ENCODE results near the gene CCDC69. TPM values are rescaled to one million over a fixed set of nuclear protein-coding genes. Genes with fewer than 3 reads are reported as not detected.
A peak's percentile ranks its signal among the peaks of the same experiment; 100 is the strongest.

CCDC69 gene
- total RNA-seq, 2 experiments from 2014 or later = 68.0 to 68.9 TPM

DNA sequence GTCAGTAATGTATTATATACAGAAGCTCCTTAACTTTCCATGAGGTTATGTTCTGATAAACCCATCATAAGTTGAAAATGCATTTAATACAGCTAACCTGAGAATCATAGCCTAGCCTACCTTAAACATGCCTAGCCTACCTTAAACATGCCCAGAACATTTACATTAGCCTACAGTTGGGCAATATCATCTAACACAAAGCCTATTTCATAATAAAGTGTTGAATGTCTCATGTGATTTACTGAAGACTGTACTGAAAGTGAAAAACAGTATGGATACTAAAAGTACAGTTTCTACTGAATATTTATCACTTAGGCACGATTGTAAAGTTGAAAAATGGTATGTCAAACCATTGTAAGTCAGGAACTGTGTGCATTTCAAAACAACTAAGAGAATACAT is 30.7 kb upstream of the CCDC69 start:
- H3K4me3 ChIP-seq (ENCODE audit: low read length) = no peak overlapping the region

DNA sequence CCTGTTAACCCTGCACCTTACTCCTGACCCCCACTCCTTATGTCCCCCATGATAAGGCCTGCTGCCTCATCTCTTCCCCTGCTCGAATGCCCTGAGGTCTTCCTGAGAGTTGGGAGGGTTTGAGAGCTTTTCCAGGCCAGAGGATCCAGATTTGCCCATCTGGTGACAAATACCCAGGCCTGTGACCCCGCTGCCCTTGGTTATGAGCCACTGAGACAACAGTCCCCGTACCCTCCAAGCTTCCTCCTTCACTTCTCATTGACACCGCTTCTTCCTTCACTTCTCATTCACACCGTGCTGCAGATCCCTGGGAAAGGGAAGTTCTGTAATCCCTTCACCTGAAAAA is 29.7 kb upstream of the CCDC69 start:
- Histone ChIP-seq H3K36me3 (ENCODE audit: insufficient read depth, low read length) (no peaks in the 10 kb centered on the region), H3K4me1 (ENCODE audit: insufficient read depth, low read length) (peaks cover 42% of the 10 kb centered on the region), H3K9me3 (ENCODE audit: control insufficient read depth in 1 of 2, insufficient read depth in 1 of 2, low read length in 2 of 2) (no peaks in the 10 kb centered on the region), H3K27ac (ENCODE audit: low read depth in 1 of 2, low read length in 2 of 2) (peak overlapping the region in 1 of 2 donors; percentile 17), H3K27me3 (ENCODE audit: control insufficient read depth in 1 of 2, insufficient read depth in 2 of 2, low read length in 2 of 2) (no peaks in the 10 kb centered on the region), H3K4me3 (ENCODE audit: low read length) (peak overlapping the region; percentile 87)
- Mint-ChIP-seq H3K4me1 (ENCODE audit: low read depth) (peaks cover 61% of the 10 kb centered on the region), H3K4me3 (peak overlapping the region; percentile 88), H3K36me3 (ENCODE audit: low read depth) (no peaks in the 10 kb centered on the region), H3K27ac (peak overlapping the region; percentile 92), H3K27me3 (no peaks in the 10 kb centered on the region), H3K9me3 (no peaks in the 10 kb centered on the region)
- TF ChIP-seq, protein P1, sequence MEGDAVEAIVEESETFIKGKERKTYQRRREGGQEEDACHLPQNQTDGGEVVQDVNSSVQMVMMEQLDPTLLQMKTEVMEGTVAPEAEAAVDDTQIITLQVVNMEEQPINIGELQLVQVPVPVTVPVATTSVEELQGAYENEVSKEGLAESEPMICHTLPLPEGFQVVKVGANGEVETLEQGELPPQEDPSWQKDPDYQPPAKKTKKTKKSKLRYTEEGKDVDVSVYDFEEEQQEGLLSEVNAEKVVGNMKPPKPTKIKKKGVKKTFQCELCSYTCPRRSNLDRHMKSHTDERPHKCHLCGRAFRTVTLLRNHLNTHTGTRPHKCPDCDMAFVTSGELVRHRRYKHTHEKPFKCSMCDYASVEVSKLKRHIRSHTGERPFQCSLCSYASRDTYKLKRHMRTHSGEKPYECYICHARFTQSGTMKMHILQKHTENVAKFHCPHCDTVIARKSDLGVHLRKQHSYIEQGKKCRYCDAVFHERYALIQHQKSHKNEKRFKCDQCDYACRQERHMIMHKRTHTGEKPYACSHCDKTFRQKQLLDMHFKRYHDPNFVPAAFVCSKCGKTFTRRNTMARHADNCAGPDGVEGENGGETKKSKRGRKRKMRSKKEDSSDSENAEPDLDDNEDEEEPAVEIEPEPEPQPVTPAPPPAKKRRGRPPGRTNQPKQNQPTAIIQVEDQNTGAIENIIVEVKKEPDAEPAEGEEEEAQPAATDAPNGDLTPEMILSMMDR (IDR thresholded peaks at IDR 0.05) = no peak
- ChIA-PET CTCF (interaction anchor here (2.6 kb wide), 1 partner anchor 128 kb away, joined by 12 read pairs; no protein-coding TSS in a partner anchor), POLR2A (interaction anchor here (1.2 to 3.5 kb wide), 8 partner anchors 31 to 518 kb away, joined by 3 to 41 read pairs (median 12); partner anchors contain the start of genes CCDC69 and G3BP1)
- intact Hi-C loops (cut with DNase I, micrococcal nuclease) = loop anchor here (2.0 to 10.0 kb wide), 8 partner anchors 41 to 1699 kb away; partner anchors contain the start of genes ANXA6 (in 1 of the 2), ATOX1 (in 1 of the 2), CSNK1A1 (in 1 of the 2) and G3BP1 (in 1 of the 2)
- DNase-seq = peak in 2 of 14 experiments; percentile 34 to 35
- no peak for ATAC-seq (ENCODE audit: poor library complexity)

More for the DNA sequence above, 30.7 kb upstream of the CCDC69 start:
- no peaks in the 10 kb centered on the region for H3K27me3 Mint-ChIP-seq
- H3K36me3 Mint-ChIP-seq (ENCODE audit: low read depth) = no peaks in the 10 kb centered on the region
- TF ChIP-seq, protein P1 (IDR thresholded peaks at IDR 0.05) = no peak
- H3K27ac Mint-ChIP-seq = no peak overlapping the region
- CTCF ChIA-PET = interaction anchor here (2.6 kb wide), 1 partner anchor 129 kb away, joined by 12 read pairs; no protein-coding TSS in a partner anchor
- H3K27ac ChIP-seq (ENCODE audit: low read depth in 1 of 2, low read length in 2 of 2) = no peak overlapping the region
- H3K9me3 ChIP-seq (ENCODE audit: control insufficient read depth in 1 of 2, insufficient read depth in 1 of 2, low read length in 2 of 2) = no peaks in the 10 kb centered on the region
- intact Hi-C loops (cut with DNase I, micrococcal nuclease) = loop anchor here (5.0 to 10.0 kb wide), 6 partner anchors 42 to 1700 kb away; partner anchors contain the start of genes ANXA6 (in 1 of the 2), ATOX1 (in 1 of the 2), CSNK1A1 (in 1 of the 2) and G3BP1 (in 1 of the 2)
- peak overlapping the region; percentile 88 for H3K4me3 Mint-ChIP-seq
- H3K4me1 ChIP-seq (ENCODE audit: insufficient read depth, low read length) = peaks cover 42% of the 10 kb centered on the region
- H3K36me3 ChIP-seq (ENCODE audit: insufficient read depth, low read length) = no peaks in the 10 kb centered on the region
- POLR2A ChIA-PET = no interaction called here
- no peaks in the 10 kb centered on the region for H3K9me3 Mint-ChIP-seq
- H3K27me3 ChIP-seq (ENCODE audit: control insufficient read depth in 1 of 2, insufficient read depth in 2 of 2, low read length in 2 of 2) = no peaks in the 10 kb centered on the region
- H3K4me1 Mint-ChIP-seq (ENCODE audit: low read depth) = peaks cover 61% of the 10 kb centered on the region
- DNase-seq = no peak
- ATAC-seq (ENCODE audit: poor library complexity) = no peak

DNA sequence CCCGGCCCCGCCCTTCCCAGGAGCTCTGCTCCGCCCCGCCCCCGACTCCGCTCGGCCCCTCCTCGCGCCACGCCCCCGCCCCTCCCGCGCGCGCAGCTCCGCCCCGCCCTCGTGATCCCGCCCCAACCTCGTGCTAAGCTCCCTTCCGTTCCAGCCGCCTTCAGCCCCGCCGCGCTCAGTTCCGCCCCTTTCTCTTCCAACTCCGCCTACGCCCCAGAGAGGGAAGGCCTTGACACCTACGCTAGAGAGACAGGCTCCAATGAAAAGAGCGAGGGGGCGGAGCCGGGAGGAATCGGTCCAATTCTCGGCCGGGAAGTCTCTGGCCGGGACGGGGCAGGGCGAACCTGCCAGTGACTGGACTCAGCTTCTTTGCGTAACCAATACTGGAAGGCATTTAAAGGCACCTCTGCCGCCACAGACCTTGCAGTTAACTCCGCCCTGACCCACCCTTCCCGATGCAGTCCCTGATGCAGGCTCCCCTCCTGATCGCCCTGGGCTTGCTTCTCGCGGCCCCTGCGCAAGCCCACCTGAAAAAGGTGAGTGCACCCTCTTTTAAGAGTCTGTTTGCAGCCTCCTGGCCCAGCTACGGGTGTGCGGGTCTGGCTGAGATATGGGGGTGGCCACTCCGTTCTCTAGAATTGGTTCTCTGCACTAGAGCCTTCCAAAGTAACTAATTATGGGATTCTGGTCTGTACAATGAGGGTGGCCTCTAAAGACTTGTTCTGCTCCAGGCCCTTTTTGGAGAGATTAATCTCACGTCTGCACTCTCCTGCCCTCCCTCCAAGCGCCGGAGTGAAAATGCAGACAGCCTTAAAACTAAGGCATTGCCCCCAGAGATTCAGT is 29.1 kb upstream of the CCDC69 start, which contains the start of gene GM2A:
Gene GM2A (plus strand): TSS at position 424 of the 843 bp plus-strand sequence. CDS start 32 bp downstream, at position 456.
- DNase-seq = peak; percentile 95 to 99 (median 97)
- no peaks in the 10 kb centered on the region for H3K9me3 Mint-ChIP-seq
- H3K36me3 Mint-ChIP-seq (ENCODE audit: low read depth) = no peaks in the 10 kb centered on the region
- POLR2A ChIA-PET = interaction anchor here (0.6 to 3.5 kb wide), 28 partner anchors 14 to 840 kb away, joined by 3 to 41 read pairs (median 5); partner anchors contain the start of genes ANXA6, CCDC69, CD74 and DCTN4
- TF ChIP-seq, protein P1 (IDR thresholded peaks at IDR 0.05) = no peak
- H3K27me3 Mint-ChIP-seq = no peaks in the 10 kb centered on the region
- H3K4me3 Mint-ChIP-seq = peak within 1 kb of the TSS; percentile 88
- peak within 1 kb of the TSS; percentile 92 for H3K27ac Mint-ChIP-seq
- peaks cover 42% of the 10 kb centered on the region for H3K4me1 ChIP-seq (ENCODE audit: insufficient read depth, low read length)
- peak within 1 kb of the TSS; percentile 87 for H3K4me3 ChIP-seq (ENCODE audit: low read length)
- no peaks in the 10 kb centered on the region for H3K36me3 ChIP-seq (ENCODE audit: insufficient read depth, low read length)
- peak within 1 kb of the TSS; percentile 51 to 68 for H3K27ac ChIP-seq (ENCODE audit: low read depth in 1 of 2, low read length in 2 of 2)
- ATAC-seq (ENCODE audit: poor library complexity) = peak; percentile 98
- peaks cover 61% of the 10 kb centered on the region for H3K4me1 Mint-ChIP-seq (ENCODE audit: low read depth)
- H3K27me3 ChIP-seq (ENCODE audit: control insufficient read depth in 1 of 2, insufficient read depth in 2 of 2, low read length in 2 of 2) = no peaks in the 10 kb centered on the region
- intact Hi-C loops (cut with DNase I, micrococcal nuclease) = loop anchor here (1.0 to 10.0 kb wide), 9 partner anchors 29 to 1698 kb away; partner anchors contain the start of genes ANXA6 (in 1 of the 2), ATOX1 (in 1 of the 2), CCDC69 (in 1 of the 2) and CSNK1A1 (in 1 of the 2)
- H3K9me3 ChIP-seq (ENCODE audit: control insufficient read depth in 1 of 2, insufficient read depth in 1 of 2, low read length in 2 of 2) = no peaks in the 10 kb centered on the region
- CTCF ChIA-PET = interaction anchor here (0.7 to 2.6 kb wide), 6 partner anchors 14 to 138 kb away, joined by 3 to 12 read pairs (median 3); no protein-coding TSS in a partner anchor

All from CD4-positive, alpha-beta T cell (primary cell).